SK-N-MC (cell line): Measurements from ENCODE around the gene PTPRN2.

ENCODE experiments used
- DNase-seq: peaks from one replicate; pipeline ENCODE4 v3.0.0-alpha.2; 2011; ENCODE audit warnings: low read depth, low spot score
- H3K27ac ChIP-seq: fragments of 200-600 bp; sonication (generic); 2 replicates; pipeline ENCODE4 v1.5.1; 2016; ENCODE audit warnings: mixed run types
- H3K36me3 ChIP-seq: fragments of 200-600 bp; sonication (generic); 2 replicates; pipeline ENCODE4 v1.6.1; 2017; ENCODE audit warnings: antibody characterized with exemption, low read length, mixed read lengths; ENCODE audit not compliant: insufficient read depth
- H3K4me3 ChIP-seq: fragments of 200-600 bp; sonication (generic); 2 replicates; pipeline ENCODE4 v1.5.1; 2016
- H3K9ac ChIP-seq: fragments of 200-600 bp; sonication (generic); 2 replicates; pipeline ENCODE4 v1.8.0; 2017; ENCODE audit warnings: mixed run types, mixed read lengths; ENCODE audit not compliant: insufficient read length
- H3K9me3 ChIP-seq: fragments of 200-600 bp; sonication (generic); 2 replicates; pipeline ENCODE4 v1.6.1; 2017; ENCODE audit warnings: low read depth, mild to moderate bottlenecking, antibody characterized with exemption, low read length, moderate library complexity, mixed read lengths
- EZH2 ChIP-seq: fragments of 200-600 bp; sonication (generic); IDR thresholded peaks from one replicate; pipeline ENCODE4 v1.6.1; 2017; ENCODE audit warnings: antibody characterized with exemption
- FOXP2 ChIP-seq: optimal IDR thresholded peaks from 2 replicates; pipeline ENCODE3; 2011; ENCODE audit warnings: mild to moderate bottlenecking, moderate library complexity; ENCODE audit not compliant: insufficient read depth; ENCODE audit errors: extremely low read length, control extremely low read depth
- POLR2AphosphoS5 ChIP-seq: IDR thresholded peaks from 2 replicates; pipeline ENCODE4 v1.6.1; 2012; ENCODE audit warnings: mild to moderate bottlenecking, low read depth, low read length, borderline replicate concordance

The PTPRN2 gene

DNA sequence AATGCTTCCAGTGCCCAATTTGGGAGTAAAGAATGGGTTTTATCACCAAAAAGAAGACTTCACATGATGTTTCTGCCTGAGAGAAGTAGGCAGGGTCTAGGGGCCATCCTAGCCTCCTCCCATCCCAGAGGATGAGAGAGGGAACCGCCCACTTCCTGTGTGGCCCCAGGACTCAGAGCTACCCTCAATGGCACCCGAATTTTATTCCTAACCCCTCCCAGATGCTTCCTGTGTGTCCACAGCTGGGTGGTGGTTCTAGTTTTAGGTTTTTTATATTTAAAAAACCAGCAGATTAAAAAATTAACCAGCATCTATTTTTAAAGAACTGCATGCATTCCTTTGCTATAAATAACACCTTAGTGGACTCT is 583.5 kb downstream of the PTPRN2 start:
- H3K9ac ChIP-seq, result no peak overlapping the region
- no peak overlapping the region for H3K27ac ChIP-seq
- H3K4me3 ChIP-seq, result no peak overlapping the region
- TF ChIP-seq FOXP2, result no peak
- no peak for TF ChIP-seq EZH2
- TF ChIP-seq POLR2AphosphoS5, result no peak
- DNase-seq, result no peak
- H3K9me3 ChIP-seq, result no peaks in the 10 kb centered on the region
- no peaks in the 10 kb centered on the region for H3K36me3 ChIP-seq

DNA sequence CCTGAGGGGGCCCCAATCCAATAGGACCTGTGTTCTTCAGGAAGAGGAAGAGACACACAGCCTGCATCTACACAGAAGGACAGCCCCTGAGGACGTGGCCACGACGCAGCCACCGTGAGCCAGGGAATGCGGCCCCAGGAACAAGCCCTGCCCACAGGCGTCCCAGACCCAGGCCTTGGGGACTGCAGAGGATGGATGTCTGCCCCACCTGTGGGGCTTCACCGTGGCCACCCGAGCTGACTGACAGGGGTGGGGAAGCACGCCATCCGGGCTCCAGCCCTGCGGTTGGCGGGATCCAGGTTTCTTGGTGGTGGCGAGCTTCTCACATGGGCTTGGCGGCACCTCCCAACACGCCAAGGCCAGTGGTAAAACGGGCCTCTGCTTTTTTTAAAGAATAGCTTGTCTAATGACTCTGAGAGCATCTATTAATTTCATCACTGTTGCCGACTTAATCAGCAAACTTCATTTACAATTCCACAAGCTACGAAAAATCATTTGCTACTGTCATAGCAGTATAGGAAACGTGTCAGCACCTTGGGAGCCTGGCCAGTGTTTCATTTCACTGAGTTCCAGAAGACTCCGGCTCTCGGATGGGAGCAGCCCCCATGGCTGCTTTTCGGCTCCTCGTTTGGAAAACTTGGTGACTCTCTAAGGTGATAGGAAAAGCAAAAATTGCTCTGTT is 584.0 kb downstream of the PTPRN2 start:
- no peak for TF ChIP-seq POLR2AphosphoS5
- TF ChIP-seq FOXP2, result no peak
- no peak for TF ChIP-seq EZH2
- Histone ChIP-seq H3K27ac (no peak overlapping the region), H3K4me3 (no peak overlapping the region), H3K9ac (no peak overlapping the region), H3K36me3 (no peaks in the 10 kb centered on the region), H3K9me3 (no peaks in the 10 kb centered on the region)
- no peak for DNase-seq

DNA sequence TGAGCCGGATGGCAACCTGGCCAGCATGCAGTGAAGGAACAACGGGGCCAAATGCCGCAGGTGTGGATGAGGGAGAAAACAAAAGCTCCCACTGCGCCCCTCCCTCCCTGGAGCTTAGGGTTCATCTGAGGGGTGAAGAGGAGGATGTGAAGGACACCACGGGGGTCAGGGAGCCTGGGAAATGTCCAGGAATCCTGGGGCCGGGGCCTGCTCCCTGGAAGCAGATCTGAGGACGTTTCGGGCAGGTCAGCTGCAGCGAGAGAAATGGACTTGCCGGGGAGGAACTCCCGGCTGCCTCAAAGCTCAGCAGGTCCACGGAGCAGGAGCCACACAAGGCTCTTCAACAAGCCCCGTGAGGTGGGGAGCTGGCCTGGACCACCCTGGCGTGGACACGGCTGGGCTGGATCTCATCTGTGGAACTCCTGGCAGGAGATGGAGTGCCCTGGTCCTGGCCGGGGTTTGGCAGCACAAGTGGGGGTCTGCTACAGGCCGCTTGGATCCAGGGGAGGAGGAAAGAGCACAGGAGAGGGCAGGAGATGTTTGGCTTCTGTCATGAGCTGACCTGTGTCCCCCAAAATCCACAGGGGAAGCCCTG is 585.0 kb downstream of the PTPRN2 start:
- no peak overlapping the region for H3K27ac ChIP-seq

DNA sequence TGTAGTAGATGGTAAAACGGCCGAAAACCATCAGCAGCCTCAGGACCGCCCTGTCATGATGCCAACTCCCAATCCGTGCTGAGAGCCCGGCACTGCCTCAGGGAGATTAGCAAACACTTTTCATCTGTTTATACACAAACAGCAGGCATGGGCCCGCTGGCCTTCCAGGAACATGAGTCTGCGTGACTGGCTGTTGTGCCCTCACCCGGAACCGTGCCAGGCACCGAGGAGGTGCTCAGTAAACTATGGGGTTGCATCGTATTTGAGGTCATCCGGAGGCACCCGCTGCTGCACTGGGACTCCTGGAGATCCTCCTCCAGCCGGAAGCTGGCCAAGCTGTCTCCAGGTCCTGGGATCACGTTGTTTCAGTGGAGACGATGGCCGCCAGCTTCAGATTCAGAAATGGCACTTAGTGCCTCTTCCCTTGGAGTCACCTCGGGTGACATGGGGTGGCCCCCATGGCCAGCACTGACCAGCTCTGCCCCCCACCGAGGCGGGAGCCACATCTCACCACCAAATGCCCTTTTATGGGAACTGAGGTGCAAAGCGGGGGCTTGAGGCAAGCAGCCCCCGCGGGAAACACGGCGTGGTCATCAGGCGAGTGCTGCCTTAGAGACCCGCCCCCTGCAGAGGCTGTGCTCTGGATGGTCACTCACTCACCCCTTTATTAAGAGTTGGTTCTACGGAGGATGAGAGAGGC is 585.9 kb downstream of the PTPRN2 start:
- Histone ChIP-seq H3K9me3 (no peaks in the 10 kb centered on the region), H3K9ac (no peak overlapping the region), H3K27ac (no peak overlapping the region), H3K36me3 (no peaks in the 10 kb centered on the region), H3K4me3 (no peak overlapping the region)
- TF ChIP-seq POLR2AphosphoS5 (no peak), EZH2 (no peak), FOXP2 (no peak)
- DNase-seq, result no peak

More for the DNA sequence above, 585.0 kb downstream of the PTPRN2 start:
- H3K9me3 ChIP-seq, result no peaks in the 10 kb centered on the region
- H3K36me3 ChIP-seq, result no peaks in the 10 kb centered on the region
- DNase-seq, result no peak
- TF ChIP-seq POLR2AphosphoS5, result no peak
- no peak for TF ChIP-seq EZH2
- no peak for TF ChIP-seq FOXP2
- H3K4me3 ChIP-seq, result no peak overlapping the region
- no peak overlapping the region for H3K9ac ChIP-seq

DNA sequence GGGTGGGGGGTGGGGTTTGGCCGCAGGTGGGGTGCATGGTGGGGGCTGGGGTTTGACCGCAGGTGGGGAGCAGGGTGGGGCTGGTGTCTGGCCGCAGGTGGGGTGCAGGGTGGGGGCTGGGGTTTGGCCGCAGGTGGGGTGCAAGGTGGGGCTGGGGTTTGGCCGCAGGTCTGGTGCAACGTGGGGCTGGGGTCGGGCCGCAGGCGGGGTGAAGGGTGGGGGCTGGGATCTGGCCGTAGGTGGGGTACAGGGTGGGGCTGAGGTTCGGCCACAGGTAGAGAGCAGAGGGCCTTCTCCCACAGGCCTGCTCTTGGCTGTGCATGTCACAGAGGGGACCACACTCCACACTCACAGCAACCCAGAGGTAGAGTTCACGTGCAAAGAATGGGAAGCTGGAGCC is 586.6 kb downstream of the PTPRN2 start:
- H3K27ac ChIP-seq, result no peak overlapping the region
- no peak overlapping the region for H3K4me3 ChIP-seq
- no peaks in the 10 kb centered on the region for H3K9me3 ChIP-seq
- no peak for DNase-seq
- TF ChIP-seq POLR2AphosphoS5 (no peak), EZH2 (no peak), FOXP2 (no peak)
- H3K9ac ChIP-seq, result no peak overlapping the region
- H3K36me3 ChIP-seq, result no peaks in the 10 kb centered on the region

- TF ChIP-seq EZH2, result no peak
- TF ChIP-seq POLR2AphosphoS5, result no peak
- TF ChIP-seq FOXP2, result no peak
- no peak for DNase-seq
- Histone ChIP-seq H3K9me3 (no peaks in the 10 kb centered on the region), H3K27ac (no peak overlapping the region), H3K4me3 (no peak overlapping the region), H3K36me3 (no peaks in the 10 kb centered on the region), H3K9ac (no peak overlapping the region)
Measured at GRCh38 chr7:158000160-158000559, 587.5 kb downstream of the PTPRN2 start.

DNA sequence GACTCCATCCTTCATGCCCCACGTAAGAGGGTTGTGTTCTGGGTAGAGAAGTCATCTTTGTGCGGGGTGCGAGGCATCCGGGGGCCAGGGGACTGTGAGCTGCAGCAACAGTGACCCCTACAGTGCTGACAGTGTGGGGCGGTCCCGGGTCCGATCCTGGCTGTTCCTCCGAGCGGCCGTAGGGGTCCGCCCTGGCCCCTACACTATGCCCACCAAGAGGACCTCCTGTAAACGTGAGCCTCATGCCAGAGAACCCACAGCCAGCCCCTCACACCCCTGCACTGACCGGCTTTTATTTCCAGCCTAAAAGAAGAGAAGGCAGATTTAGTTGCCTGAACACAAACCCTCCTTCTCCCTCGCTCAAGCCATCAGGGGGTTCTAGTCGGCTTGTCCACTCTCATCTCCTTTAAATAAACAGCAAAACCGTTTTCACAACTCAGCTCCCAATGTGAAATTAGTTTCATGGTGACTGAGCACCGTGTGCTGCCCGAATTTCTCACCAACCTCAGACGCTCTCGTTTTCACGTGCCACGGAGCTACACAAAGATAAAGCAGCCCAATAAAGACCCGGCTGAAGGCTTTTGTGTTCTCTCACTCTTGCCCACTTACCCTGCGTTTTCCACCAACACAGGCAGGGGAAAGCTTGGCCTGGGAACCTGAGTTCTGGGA is 588.6 kb downstream of the PTPRN2 start:
- DNase-seq, result no peak
- TF ChIP-seq EZH2, result no peak
- no peak for TF ChIP-seq POLR2AphosphoS5
- no peak for TF ChIP-seq FOXP2
- Histone ChIP-seq H3K4me3 (no peak overlapping the region), H3K9me3 (no peaks in the 10 kb centered on the region), H3K36me3 (no peaks in the 10 kb centered on the region), H3K9ac (no peak overlapping the region), H3K27ac (no peak overlapping the region)

- no peak overlapping the region for H3K9ac ChIP-seq
- no peak for DNase-seq
- TF ChIP-seq FOXP2, result no peak
- no peak for TF ChIP-seq POLR2AphosphoS5
- H3K9me3 ChIP-seq, result no peaks in the 10 kb centered on the region
- H3K27ac ChIP-seq, result no peak overlapping the region
- no peak overlapping the region for H3K4me3 ChIP-seq
- H3K36me3 ChIP-seq, result no peaks in the 10 kb centered on the region
Measured at GRCh38 chr7:157997471-157997870, 590.2 kb downstream of the PTPRN2 start.
